Activated CD8-positive, alpha-beta memory T cell treated with anti-CD3 and anti-CD28 coated beads, Interleukin-2, amount 50 U/mL, for 48 hours (primary cell): Measurements from ENCODE around the gene TSPOAP1.
A peak's percentile ranks its signal among the peaks of the same experiment; 100 is the strongest.

Experiments
- DNase-seq: peaks from one replicate; pipeline ENCODE4 v3.0.0-alpha.2; 2020

The TSPOAP1 gene

DNA sequence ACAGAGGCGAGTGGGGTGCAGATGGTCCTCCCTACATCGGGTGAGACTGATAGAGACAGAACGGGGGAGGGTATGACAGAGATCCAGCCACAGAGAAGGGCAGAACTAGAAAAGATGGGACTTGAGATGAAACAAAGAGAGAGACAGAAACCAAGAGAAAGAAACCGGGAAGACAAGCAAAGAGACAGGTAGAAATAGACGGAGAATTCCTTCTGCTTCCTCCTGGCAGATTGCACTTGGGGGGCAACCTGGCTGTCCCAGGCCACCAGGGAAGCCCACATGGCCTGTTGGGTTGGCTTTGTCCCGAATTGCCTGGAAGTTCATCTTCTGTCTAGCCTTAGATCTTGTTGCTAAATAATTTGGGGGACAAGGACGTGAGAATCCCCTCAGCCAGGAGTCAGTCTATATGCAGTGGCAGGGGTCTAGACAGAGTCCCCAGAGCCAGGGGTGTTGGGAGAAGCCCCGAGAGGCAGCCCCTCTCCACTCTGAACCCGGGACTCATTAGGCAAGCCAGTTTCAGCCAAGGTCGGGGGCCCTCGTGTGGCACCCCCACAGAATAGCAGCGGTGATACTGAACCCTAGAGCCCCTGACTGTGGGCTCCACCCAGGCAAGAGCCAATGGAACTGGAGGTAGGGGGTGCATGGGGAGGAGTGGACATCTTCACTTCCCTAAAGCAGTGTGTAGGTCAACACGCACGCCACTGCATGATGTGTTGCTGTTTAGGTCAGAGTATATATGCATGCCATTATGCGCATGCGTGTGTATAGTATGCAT lies 627 bp upstream of the TSPOAP1 start:
- DNase-seq: peak; percentile 98

GRCh38 chr17:58327363-58328194 lies 1.0 kb downstream of the TSPOAP1 start:
- DNase-seq: peak; percentile 82

- no peak for DNase-seq
Observed at GRCh38 chr17:58326609-58327362, 1.8 kb downstream of the TSPOAP1 start.

DNA sequence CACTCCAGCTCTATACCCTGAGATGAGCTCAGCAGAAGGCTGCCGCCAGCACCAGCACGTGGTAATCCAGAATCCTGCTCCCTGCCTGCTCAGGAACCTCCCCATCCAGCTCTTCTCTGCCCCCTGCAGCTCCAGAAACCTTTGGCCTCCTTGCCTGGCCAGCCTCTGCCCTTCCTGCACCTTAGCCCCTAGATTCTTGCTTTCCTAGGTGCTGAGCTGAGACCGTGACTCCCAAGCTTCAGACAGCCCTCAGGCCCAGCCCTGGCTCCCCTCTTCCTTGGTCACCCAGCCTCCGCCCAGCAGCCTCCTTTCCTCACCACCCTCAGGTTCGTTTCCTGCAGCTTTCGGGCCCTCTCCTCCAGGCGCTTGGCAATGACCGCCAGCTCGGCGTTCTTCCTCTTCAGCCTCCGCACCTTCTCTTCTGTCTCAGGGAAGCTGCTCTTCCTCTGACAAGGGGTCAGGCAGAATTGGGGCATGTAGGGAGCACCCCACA lies 2.6 kb downstream of the TSPOAP1 start:
- DNase-seq: no peak

DNA sequence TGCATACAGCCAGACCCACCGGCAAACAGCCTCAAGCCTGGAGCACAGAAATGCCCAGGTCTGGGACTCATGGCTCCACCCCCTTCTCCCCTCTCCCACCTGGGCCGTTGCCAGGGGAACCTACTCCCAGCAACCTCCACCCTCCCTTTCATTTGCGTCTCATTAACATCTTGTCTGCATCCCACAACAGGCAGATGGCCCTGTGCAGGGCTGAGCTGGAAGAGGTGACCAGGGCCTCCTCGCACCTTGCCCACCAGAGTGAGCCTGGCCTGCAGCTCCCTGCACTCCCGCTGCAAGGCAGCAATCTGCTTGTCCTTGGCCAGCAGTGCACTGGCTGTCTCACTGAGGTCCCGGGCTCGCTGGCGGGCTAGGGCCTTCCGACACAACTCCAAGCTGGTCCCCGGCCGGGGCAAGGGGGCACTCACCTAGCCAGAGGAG lies 3.3 kb downstream of the TSPOAP1 start:
- DNase-seq: no peak

DNA sequence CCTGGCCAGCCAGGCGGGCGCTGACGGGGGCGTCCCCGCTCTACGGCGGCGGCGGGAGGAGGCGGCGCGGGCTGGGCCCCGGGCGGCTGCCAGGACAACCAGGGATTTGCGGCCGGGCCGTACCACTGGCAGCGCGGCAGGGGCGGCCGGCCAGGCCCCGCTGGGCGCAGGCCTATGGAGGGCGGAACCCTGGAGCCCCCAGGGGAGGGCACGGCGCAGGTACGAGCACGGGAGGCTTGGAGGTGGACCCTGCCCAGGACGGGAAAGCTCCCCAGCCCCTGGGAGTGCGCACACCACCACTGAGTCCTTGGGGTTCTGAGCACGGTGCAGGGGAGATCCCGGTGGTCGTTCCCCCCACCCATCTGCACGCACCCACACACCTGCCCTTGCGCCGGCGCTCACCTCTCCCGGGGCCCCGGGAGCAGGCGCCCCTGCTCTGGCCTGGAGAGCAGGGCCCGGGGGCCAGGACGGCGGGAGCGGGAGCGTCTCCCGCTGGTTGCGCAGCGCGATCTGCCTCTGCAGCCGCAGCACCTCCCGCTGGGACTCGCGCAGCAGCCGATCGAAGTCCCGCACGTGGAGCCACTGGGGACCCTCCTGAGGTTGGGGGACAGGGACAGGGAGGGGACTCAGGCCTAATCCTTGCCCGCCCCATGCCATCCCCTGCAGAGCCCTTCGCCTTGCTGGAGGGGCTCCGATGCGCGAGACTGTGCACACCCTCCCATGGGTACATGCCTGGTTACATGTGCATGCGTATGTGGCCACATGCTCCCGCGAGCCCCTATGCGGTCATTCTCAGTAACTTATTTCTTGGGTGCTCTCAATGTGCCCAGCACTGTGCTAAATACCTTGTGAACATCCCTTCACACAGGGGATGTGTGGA lies 3.9 kb downstream of the TSPOAP1 start:
- DNase-seq: no peak

DNA sequence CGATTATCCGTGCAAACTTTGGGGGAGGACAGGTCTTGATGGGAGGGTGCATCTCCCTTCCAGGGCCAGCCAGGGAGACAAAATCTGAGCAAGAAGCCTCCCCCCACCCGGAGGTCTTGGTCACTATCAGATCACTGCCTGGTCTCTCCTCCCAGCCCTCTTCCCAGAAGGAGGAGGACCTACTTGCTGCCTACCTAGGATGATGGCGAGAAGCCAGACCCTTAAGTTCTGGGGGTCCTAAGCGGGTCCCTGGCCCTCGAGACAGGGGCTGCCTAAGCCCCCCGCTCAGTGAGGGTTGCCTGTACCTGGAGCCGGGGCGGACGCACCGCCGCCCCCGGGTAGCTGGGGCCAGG lies 4.6 kb downstream of the TSPOAP1 start:
- DNase-seq: no peak

- no peak for DNase-seq
Observed at GRCh38 chr17:58323366-58324055, 5.1 kb downstream of the TSPOAP1 start.

GRCh38 chr17:58322581-58323185 lies 5.9 kb downstream of the TSPOAP1 start:
- no peak for DNase-seq

DNA sequence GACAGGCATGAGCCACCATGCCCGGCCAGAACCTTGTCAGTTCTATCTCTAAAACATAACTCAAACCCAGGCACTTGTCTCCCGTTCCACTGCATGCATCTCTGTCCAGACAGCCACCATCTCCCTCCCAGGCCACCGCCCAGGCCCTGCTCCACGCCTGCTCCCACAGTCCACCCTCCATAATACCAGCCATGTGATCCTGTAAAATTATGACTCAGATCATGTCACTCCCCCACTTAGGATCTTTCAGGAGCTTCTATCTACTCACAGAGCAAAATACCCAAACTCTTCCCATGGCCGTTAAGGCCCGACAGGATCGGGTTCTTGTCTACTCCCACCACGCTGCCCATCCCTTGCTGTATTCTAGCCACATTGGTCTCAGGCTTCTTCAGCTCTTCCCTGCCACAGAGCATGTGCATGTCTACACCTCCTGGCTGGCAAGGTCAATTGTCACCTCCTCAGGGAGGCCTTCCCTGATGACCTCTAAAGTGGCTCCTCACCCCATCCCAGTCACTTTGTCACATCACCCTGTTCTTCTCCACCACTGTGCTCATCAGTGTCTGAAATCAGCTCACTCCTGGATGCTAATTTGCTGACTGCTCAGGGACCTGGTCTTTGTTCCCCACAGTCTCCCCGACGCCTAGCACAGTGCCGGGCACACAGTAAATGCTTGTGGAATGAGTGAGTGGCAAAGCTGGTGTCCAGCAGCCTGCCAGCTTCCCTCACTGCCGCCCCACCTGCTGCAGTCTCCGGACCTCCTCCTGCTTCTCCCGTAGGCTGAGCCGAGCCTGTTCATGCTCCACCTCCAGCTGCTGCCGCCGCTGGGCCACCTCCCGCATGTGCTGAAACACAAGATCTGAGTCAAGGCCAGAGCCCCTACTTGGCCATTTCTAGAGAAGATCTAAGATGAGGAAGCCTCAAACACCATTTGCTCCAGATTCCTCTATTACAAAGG lies 6.7 kb downstream of the TSPOAP1 start:
- no peak for DNase-seq

DNA sequence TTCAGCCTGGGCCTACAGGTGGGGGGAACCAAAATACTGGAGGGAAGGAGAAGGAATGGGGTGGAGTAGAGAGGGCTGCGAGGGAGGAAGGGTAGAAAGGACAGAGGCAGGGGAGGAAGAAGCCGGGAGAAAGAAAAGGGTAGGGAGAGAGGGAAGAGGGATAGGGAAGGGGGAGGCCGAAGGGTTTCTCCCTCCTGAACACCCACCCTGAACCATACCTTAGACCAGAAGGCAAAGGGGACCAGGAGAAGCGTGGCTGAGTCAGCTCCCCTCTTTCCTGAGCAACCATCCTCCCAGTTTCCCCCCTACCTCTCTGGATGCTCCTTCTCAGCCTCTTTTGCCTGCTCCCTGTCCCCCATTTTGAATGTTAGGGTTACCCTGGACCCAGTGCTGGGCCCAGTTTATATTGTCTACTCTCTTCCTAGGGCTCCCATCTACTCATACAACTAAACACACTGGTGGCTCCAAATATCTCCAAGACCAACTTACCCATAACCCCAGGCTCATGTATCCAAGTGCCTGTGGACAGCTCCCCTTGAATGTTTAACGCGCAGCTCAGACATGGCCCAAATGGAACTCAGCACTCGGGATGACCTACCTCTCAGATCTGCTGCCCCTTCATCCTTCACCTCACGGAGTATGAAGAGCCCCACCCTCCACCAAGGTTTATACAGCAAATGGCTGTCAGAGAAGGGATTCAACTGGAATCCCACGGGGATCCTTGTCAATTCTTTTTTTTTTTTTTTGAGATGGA lies 7.8 kb downstream of the TSPOAP1 start:
- no peak for DNase-seq

DNA sequence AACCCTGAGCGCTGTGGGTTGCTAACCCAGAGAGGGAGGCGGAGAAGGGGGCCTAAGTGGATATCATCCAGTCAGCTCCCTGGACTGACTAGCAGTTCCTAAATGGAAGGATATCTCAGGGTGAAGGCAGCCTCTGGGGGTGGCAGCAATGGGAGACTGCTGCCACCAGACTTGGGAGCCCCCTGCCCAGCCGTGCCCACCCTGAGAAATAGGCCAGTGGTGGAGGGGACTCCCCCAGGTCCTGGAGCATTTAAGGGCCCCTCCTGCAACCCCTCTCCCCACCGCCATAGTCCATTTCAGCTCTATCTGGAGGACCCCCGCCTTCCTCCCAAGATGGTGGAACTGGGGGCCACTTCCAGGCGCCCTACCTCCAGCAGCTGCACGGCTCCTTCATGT lies 8.4 kb downstream of the TSPOAP1 start:
- DNase-seq: no peak

- DNase-seq: no peak
Observed at GRCh38 chr17:58319173-58320162, 9.1 kb downstream of the TSPOAP1 start.

- DNase-seq: peak; percentile 51
Observed at GRCh38 chr17:58318627-58319172, 9.9 kb downstream of the TSPOAP1 start.

GRCh38 chr17:58318065-58318481 lies 10.5 kb downstream of the TSPOAP1 start:
- peak; percentile 55 for DNase-seq

GRCh38 chr17:58317421-58318064 lies 11.1 kb downstream of the TSPOAP1 start:
- peak; percentile 81 for DNase-seq
